ENCODE data around the gene TSPEAR.

The TSPEAR gene

GRCh38 chr21:44723177-44724131, 12.1 kb upstream of the TSPEAR start:
- no peak for DNase-seq (ENCODE audit: extremely low read depth in 1 of 2, low read depth in 1 of 2)

DNA sequence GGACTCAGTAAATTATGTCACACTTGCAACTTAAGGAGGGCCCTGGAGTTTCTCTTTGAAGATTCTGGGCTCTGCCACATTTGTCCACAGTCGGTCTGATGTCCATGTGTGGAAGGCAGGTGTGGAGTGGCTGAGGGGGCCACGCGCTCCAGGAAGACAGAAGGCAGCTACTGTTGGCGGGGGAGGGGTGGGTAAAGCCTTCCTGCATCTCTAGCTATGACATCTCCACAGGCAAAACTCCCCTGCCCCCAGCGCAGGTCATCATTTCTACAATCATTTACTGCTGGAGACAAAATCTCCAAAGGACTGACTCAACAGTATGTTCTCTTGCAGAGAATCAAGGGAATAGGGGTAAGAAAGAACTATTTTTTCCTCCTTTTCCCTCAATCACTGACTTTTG, 11.4 kb upstream of the TSPEAR start:
- DNase-seq (ENCODE audit: extremely low read depth in 1 of 2, low read depth in 1 of 2): no peak

GRCh38 chr21:44720170-44720569, 8.8 kb upstream of the TSPEAR start:
- DNase-seq (ENCODE audit: extremely low read depth in 1 of 2, low read depth in 1 of 2): no peak

GRCh38 chr21:44718571-44718970, 7.2 kb upstream of the TSPEAR start:
- DNase-seq (ENCODE audit: extremely low read depth in 1 of 2, low read depth in 1 of 2): no peak

GRCh38 chr21:44718093-44718492, 6.7 kb upstream of the TSPEAR start:
- DNase-seq (ENCODE audit: extremely low read depth in 1 of 2, low read depth in 1 of 2): no peak

DNA sequence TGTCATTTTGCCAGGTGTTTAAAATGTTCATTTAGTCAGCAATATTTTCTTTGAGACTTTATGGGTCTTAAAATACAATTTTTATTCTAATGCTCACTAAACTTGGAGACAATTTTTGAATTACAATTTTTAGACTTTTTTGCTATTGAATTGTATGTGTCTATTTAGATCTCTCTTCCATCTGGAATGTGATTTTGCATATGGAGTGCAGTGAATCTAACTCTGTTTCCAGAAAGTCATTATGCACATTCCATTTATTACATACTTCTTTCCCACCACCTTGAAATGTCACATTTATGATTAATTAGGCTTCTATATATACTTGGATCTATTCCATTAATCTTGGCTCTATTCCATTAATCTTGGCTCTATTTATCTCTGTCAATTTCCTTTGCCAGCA, 5.6 kb upstream of the TSPEAR start:
- DNase-seq (ENCODE audit: extremely low read depth in 1 of 2, low read depth in 1 of 2): no peak

GRCh38 chr21:44714905-44715304, 3.5 kb upstream of the TSPEAR start:
- no peak for DNase-seq (ENCODE audit: extremely low read depth in 1 of 2, low read depth in 1 of 2)

GRCh38 chr21:44713846-44714245, 2.5 kb upstream of the TSPEAR start:
- no peak for DNase-seq (ENCODE audit: extremely low read depth in 1 of 2, low read depth in 1 of 2)

DNA sequence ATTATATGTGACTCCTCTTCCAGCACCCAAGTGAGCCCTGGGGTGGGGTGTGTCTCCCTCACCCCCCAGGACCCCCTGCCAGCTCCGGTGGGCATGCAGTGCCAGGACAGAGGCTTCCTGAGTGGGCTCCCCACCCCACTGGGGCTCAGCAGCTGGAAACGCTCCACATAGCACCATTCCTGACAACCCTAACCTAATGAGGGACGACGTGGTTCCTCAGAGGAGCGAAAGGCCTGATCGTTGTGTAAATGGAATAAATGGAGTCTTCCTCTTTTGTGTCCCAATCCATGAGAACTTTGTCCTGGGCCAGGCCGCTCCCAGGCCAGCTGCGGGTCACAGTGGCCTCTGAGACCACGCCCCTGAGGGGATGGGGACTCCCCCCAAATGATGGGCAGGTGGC, 1.8 kb upstream of the TSPEAR start:
- no peak for DNase-seq (ENCODE audit: extremely low read depth in 1 of 2, low read depth in 1 of 2)

DNA sequence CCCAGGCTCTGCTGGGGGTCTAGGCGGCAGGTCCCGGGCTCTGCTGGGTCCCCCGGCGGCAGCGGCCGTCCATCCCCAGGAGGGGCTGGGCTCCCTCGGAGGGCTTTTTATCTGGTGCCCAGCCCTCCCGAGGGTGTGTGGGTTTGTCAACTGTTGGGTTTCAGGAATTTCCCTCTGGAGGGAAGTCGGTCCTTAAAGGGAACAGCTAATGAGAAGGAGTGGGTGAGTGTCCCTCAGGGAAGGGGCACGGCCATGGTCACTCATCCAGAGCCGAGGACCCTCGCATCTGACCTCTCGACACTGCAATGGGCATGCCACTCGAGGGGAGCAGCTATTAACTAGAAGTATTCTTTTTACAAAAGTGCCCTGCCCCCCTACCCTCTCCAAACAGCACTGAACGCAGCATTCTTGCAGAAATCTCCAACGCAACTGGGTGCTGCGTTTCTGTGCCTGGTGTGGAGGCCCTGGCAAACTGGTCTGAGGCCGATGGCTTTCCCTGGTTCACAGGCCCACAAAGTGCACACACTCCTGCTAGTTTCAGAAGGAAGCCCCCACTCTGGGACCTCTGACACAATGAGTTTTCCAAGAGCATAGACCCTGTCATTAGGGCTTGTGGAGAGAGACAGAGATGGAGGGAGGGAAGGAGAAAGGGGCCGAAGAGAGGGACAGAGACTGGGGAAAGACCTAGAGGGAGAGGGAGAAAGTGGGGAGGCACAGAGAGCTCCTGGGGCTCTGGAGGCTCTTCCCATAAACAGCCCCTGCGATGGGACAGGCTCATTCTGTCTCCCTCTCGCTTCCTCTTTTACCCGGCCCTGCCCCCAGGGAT, 1.0 kb upstream of the TSPEAR start:
- no peak for DNase-seq (ENCODE audit: extremely low read depth in 1 of 2, low read depth in 1 of 2)

DNA sequence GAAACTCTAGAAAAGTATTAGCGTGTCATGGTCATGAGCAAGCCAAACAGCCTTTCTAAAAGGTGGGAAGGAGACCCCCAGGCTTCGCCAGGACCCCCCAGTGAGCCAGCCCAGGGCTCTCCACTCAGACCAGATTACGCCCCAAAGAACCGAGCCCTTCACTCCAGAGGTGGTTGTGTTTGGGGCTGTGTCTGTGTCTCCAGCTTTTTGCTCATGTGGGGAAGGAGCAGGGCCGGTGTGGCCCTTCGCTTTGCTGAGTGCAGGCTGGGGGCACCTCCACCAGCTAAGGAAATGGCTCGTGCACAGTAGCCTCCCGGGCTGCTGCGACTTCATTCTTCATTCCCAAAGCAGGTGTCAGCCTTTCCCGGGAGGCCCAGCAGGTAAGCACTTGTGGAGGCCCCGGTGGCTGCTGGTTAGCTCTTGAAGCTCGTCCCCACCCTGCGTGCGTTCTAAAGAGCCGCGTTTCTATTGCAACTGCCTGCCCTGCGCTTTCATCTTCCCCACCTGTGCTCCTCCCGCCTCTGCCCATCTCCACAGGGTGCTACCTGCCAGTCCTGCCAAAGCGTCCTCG, 531 bp downstream of the TSPEAR start:
- DNase-seq (ENCODE audit: extremely low read depth in 1 of 2, low read depth in 1 of 2): no peak

- DNase-seq (ENCODE audit: extremely low read depth in 1 of 2, low read depth in 1 of 2): no peak
These were observed 1.1 kb downstream of the TSPEAR start for GRCh38 chr21:44710294-44710665.

DNA sequence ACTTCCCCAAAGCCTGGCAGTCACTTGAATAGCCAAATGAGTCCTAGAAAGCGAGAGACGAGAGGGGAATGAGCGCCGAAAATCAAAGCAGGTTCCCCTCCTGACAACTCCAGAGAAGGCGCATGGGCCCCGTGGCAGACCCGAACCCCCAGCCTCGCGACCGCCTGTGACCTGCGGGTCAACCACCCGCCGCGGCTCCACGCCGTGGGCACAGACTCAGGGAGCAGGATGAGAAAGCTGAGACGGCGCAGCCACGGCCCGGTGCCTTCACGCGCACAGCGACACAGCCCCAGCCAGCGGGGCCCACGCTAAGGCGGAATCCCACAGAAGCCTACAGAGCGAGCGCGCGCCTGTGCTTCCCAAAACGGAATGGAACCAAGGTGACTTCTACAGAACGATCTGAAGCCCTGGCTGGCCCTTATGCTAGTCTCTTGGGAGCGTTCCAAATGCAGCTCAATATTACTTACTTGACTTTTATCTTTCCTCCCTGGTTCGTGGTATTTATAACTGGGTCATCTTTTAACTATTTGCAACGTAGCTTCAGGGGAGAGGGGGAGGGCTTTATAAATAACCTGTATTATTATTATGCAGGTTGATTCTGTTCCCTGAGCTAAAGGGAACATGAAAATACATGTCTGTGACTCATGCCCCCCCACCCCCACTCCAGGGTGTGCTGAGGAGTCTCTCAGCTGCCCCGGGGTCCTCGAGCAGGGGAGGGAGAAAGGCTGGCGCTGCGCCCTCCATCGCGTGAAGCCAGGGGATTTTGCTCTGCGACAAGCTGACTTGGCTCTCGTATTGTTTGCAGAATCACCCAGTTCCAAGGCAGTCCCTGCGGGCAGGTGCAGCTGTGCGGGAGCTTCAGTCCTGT, 1.7 kb downstream of the TSPEAR start:
- peak in 1 of 2 donors; percentile 4 for DNase-seq (ENCODE audit: extremely low read depth in 1 of 2, low read depth in 1 of 2)

- DNase-seq (ENCODE audit: extremely low read depth in 1 of 2, low read depth in 1 of 2): no peak
These were observed 2.4 kb downstream of the TSPEAR start for GRCh38 chr21:44708866-44709425.

- no peak for DNase-seq (ENCODE audit: extremely low read depth in 1 of 2, low read depth in 1 of 2)
These were observed 3.0 kb downstream of the TSPEAR start for GRCh38 chr21:44708213-44708865.

GRCh38 chr21:44706706-44707581, 4.4 kb downstream of the TSPEAR start:
- DNase-seq (ENCODE audit: extremely low read depth in 1 of 2, low read depth in 1 of 2): no peak

- DNase-seq (ENCODE audit: extremely low read depth in 1 of 2, low read depth in 1 of 2): no peak
These were observed 5.2 kb downstream of the TSPEAR start for GRCh38 chr21:44706026-44706705.

DNA sequence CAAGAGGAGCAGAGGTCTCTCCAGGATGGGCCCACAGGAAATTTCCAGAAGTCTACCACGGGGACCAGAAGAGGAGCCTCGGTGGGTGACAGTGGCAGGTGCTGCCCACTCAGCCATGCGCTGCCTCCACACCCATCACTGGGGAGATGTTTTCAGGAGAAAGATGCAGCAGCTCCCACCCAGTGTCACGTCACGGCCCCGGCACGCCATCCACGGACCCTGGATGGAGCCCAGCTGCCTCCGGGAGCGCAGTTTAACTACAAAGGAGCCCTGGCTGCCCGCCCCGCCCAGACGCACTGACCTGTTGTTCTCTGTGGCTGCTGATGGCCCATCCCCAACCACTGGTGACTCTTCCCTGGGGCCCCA, 6.8 kb downstream of the TSPEAR start:
- DNase-seq (ENCODE audit: extremely low read depth in 1 of 2, low read depth in 1 of 2): no peak
